GM12875 (cell line): ENCODE data around the gene PAQR5.

Experiments
- H3K4me3 ChIP-seq: one replicate; pipeline ENCODE4 v1.5.1; 2011; ENCODE audit warnings: low read depth, low read length, control low read depth
- CTCF ChIP-seq: IDR thresholded peaks from 2 replicates; pipeline ENCODE4 v1.5.1; 2011; ENCODE audit warnings: low read depth, mild to moderate bottlenecking, control low read depth, inconsistent platforms, low read length, moderate library complexity, borderline replicate concordance; ENCODE audit not compliant: insufficient read depth

The PAQR5 gene

DNA sequence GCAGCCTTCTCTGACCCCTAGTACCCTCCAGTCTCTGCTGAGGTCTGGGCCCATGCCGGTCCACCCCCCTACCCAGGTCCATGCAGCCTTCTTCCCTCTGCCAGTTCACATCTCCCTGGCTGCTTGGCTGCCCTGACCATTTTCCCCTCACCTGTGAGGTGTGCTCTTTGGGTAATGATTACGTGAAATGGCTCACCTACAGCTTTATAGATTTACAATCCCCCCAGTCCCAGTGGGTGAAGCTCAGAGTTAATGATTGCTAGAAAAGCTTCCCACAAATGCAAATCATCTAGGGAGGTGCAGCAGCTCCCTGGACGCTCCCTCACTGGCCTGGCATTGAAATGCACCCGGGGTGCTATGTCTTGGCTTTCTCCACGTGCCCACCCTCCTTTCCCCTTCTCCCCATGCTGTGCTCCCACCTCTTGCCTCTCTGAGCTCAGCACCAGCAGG, 18.7 kb downstream of the PAQR5 start:
- no peak for TF ChIP-seq CTCF
- H3K4me3 ChIP-seq = no peak overlapping the region

- no peak for TF ChIP-seq CTCF
- H3K4me3 ChIP-seq = no peak overlapping the region
Measured at GRCh38 chr15:69318033-69318432, 19.3 kb downstream of the PAQR5 start.

DNA sequence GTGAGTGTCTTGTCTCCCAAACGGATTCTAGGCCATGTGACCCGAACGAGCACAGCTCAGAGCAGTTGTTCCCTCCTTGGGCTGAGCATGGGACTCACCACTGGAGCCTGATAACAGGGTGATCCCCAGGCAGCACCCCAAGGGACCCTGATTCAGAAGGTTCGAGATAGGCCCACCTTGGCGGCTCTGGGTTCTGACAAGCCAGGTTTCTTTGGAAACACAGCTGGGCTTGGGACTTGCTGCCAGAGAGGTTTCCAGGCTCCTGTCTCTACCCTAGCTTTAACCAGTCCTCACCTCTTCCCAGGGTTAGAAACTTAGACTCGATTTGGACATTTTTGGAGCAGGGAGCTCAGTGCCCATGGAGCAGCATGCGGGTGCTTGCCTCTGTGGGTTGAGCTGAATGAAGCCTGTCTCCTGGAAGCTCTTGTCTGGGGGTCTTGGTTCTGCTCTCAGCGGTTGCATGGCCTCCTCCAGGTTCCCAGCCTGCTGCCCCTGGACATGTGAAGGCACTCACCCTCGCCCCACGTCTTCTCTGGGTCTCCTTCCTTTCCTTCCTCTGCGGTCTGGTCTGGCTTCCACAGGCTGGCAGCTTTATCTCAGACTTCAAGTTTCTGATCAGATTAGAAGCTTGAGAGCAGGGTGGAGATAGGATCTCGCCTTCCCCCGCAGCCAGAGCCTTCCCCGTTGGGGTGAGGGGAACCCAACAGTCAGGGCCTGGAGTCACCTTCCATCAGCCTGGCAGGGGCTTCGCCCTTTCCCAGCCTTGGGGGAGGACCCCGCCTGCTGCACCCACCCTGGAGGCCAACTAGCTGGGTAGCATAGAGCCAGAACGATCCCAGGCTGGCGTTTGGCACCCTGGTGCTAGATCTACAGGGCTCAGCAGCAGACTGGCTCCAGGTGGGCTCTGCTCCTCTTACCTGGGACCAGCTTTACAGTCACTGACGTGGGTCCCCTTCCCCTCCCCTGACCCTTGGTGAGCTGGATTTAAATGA, 21.0 kb downstream of the PAQR5 start:
- H3K4me3 ChIP-seq = no peak overlapping the region
- no peak for TF ChIP-seq CTCF

DNA sequence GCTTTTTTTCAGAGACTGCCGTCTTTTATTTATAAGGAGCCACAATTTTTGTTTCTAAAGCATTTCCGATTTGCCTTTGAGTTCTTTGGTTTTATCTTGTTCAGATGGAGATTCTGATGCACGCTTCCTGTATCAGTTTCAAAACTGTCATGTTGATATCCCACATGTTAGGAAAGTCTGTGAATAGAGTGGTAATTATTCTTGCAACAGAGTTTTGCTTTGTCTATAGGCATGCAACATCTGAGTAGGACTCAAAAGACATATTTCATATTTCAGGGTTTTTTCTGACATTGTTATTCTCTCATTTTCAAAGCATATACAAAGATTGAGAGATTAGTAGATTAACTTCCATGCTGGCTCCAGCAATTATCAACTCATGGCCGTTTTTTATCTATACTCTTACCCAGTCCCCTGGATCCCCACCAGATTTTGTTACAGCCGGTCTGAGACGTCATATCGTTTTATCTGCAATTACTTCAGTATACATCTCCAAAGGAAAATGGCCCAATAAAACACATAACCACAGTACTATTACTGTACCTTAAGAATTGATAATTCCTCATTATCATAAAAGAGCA, 22.4 kb downstream of the PAQR5 start:
- H3K4me3 ChIP-seq = no peak overlapping the region
- TF ChIP-seq CTCF = no peak

- TF ChIP-seq CTCF = no peak
Measured at GRCh38 chr15:69323893-69324430, 25.2 kb downstream of the PAQR5 start.

GRCh38 chr15:69324565-69324964, 25.9 kb downstream of the PAQR5 start:
- no peak overlapping the region for H3K4me3 ChIP-seq
- TF ChIP-seq CTCF = no peak

More at GRCh38 chr15:69323893-69324430, 25.2 kb downstream of the PAQR5 start:
- no peak overlapping the region for H3K4me3 ChIP-seq
